Measurements from ENCODE around the gene ME3. TPM values are rescaled to one million over a fixed set of nuclear protein-coding genes. Genes with fewer than 3 reads are reported as not detected.

Gene ME3
- total RNA-seq, 1 experiment from 2014 or later = 1.8 TPM

DNA sequence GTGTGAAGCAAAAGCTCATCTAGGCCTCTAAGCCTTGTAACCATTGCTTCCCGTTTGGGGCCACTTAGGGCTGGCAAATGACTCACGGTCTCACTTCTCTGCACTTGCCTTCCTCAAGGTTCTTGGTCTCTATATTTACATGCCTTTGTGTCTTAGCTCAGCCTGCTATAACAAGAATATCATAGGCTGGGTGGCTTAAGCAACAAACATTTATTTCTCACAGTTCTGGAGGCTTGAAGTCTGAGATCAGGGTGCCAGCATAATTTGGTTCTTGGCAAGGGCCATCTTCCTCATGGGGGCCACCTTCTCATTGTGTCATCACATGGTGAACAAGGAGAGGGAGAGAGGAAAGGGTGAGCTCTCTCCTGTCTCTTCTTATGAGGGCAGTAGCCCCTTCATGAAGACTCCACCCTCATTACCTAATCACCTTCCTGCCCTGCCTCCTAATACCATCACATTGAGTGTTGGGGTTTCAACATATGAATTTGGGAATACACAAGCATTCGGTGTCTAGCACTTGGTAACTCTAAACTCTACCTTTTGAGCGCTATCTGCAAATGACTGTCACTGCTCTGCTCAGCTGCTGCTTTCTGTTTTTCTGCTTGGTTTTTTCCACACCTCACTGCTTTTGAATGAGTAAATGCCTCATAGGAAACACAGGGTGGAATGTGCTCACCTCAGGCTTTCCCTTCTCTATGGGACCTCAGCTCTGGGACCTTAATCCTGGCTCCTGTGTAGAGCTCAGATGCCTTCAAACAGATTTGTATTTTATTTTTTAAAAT lies 16.2 kb upstream of the ME3 start:
- ChIA-PET CTCF (interaction anchor here (1.2 kb wide), 1 partner anchor 80 kb away, joined by 4 read pairs; no protein-coding TSS in a partner anchor), POLR2A (no interaction called here)
- peak; percentile 24; the same call in 1 of the 2 replicates for ATAC-seq
- H3K4me1 Mint-ChIP-seq = no peaks in the 10 kb centered on the region
- no peak for DNase-seq (ENCODE audit: low spot score)
- H3K27ac Mint-ChIP-seq = no peak overlapping the region
- TF ChIP-seq TP53 (CRISPR knock-in tag; IDR thresholded peaks at IDR 0.05) = no peak
- TF ChIP-seq HMGA2 (CRISPR knock-in tag; IDR thresholded peaks at IDR 0.05) = no peak
- TF ChIP-seq IRF2 (CRISPR knock-in tag; IDR thresholded peaks at IDR 0.05; ENCODE audit: borderline replicate concordance, low read depth) = no peak
- TF ChIP-seq, protein P1, sequence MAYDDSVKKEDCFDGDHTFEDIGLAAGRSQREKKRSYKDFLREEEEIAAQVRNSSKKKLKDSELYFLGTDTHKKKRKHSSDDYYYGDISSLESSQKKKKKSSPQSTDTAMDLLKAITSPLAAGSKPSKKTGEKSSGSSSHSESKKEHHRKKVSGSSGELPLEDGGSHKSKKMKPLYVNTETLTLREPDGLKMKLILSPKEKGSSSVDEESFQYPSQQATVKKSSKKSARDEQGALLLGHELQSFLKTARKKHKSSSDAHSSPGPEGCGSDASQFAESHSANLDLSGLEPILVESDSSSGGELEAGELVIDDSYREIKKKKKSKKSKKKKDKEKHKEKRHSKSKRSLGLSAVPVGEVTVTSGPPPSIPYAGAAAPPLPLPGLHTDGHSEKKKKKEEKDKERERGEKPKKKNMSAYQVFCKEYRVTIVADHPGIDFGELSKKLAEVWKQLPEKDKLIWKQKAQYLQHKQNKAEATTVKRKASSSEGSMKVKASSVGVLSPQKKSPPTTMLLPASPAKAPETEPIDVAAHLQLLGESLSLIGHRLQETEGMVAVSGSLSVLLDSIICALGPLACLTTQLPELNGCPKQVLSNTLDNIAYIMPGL (CRISPR knock-in tag; IDR thresholded peaks at IDR 0.05) = no peak
- no peak for TF ChIP-seq EMX1 (CRISPR knock-in tag; IDR thresholded peaks at IDR 0.05)
- TF ChIP-seq CREB1 (CRISPR knock-in tag; IDR thresholded peaks at IDR 0.05) = no peak
- TF ChIP-seq, protein P2, sequence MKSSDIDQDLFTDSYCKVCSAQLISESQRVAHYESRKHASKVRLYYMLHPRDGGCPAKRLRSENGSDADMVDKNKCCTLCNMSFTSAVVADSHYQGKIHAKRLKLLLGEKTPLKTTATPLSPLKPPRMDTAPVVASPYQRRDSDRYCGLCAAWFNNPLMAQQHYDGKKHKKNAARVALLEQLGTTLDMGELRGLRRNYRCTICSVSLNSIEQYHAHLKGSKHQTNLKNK (CRISPR knock-in tag; IDR thresholded peaks at IDR 0.05) = no peak
- no peaks in the 10 kb centered on the region for H3K36me3 Mint-ChIP-seq
- no peak overlapping the region for H3K4me3 Mint-ChIP-seq
- H3K9me3 Mint-ChIP-seq = no peaks in the 10 kb centered on the region
- H3K27me3 Mint-ChIP-seq (ENCODE audit: low read depth) = no peaks in the 10 kb centered on the region

DNA sequence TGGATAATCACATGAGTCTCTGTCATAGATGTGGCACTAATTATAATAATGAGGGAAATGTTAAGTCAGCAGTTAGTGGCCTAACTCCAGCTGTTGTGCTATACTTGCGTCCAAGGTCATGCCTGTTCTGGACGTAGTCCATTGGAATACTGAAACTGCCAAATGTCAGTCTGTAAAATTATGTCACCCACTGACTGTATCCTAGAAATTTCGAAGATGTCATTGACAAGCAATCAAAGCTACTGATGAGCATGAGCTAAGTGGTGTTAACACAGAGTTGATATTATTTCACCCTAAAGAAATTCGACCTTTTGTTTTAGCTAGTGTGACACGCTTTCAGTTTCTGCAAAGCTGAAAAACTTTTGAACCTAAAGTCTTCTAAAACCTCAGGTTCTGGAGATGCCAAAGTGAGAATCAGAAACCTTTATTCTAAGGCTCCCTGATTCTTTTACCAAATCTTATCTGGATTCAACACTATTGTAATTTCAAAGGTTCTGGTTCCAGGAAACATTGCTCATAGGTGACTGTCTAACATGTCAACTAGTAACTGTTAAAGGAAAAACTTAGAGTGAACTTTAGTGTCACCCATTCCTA lies 14.9 kb upstream of the ME3 start:
- no peak overlapping the region for H3K27ac Mint-ChIP-seq
- no peak for ATAC-seq
- H3K36me3 Mint-ChIP-seq = no peaks in the 10 kb centered on the region
- no peaks in the 10 kb centered on the region for H3K4me1 Mint-ChIP-seq
- no peak for TF ChIP-seq ZNF263 (CRISPR knock-in tag; IDR thresholded peaks at IDR 0.05; ENCODE audit: low read depth)
- TF ChIP-seq, protein P3, sequence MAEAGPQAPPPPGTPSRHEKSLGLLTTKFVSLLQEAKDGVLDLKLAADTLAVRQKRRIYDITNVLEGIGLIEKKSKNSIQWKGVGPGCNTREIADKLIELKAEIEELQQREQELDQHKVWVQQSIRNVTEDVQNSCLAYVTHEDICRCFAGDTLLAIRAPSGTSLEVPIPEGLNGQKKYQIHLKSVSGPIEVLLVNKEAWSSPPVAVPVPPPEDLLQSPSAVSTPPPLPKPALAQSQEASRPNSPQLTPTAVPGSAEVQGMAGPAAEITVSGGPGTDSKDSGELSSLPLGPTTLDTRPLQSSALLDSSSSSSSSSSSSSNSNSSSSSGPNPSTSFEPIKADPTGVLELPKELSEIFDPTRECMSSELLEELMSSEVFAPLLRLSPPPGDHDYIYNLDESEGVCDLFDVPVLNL (CRISPR knock-in tag; IDR thresholded peaks at IDR 0.05; ENCODE audit: borderline replicate concordance, low read depth) = no peak
- TF ChIP-seq ZNF121 (CRISPR knock-in tag; IDR thresholded peaks at IDR 0.05) = no peak
- no peak for TF ChIP-seq ZNF219 (CRISPR knock-in tag; IDR thresholded peaks at IDR 0.05; ENCODE audit: borderline replicate concordance)
- no peak for TF ChIP-seq ZNF671 (CRISPR knock-in tag; IDR thresholded peaks at IDR 0.05)
- TF ChIP-seq, protein P4, sequence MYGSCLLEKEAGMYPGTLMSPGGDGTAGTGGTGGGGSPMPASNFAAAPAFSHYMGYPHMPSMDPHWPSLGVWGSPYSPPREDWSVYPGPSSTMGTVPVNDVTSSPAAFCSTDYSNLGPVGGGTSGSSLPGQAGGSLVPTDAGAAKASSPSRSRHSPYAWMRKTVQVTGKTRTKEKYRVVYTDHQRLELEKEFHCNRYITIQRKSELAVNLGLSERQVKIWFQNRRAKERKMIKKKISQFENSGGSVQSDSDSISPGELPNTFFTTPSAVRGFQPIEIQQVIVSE (CRISPR knock-in tag; IDR thresholded peaks at IDR 0.05; ENCODE audit: borderline replicate concordance) = no peak
- TF ChIP-seq TEAD1 (CRISPR knock-in tag; IDR thresholded peaks at IDR 0.05) = no peak
- no peak for TF ChIP-seq CBFB (CRISPR knock-in tag; IDR thresholded peaks at IDR 0.05; ENCODE audit: low read depth)
- no peak for TF ChIP-seq ZNF138 (CRISPR knock-in tag; conservative IDR thresholded peaks at IDR 0.05)
- TF ChIP-seq ESRRA (CRISPR knock-in tag; IDR thresholded peaks at IDR 0.05; ENCODE audit: borderline replicate concordance) = no peak
- TF ChIP-seq FOXK1 (CRISPR knock-in tag; IDR thresholded peaks at IDR 0.05) = no peak
- TF ChIP-seq KAT7 (CRISPR knock-in tag; IDR thresholded peaks at IDR 0.05; ENCODE audit: borderline replicate concordance) = no peak
- TF ChIP-seq TP53 (CRISPR knock-in tag; IDR thresholded peaks at IDR 0.05) = no peak
- TF ChIP-seq, protein P5, sequence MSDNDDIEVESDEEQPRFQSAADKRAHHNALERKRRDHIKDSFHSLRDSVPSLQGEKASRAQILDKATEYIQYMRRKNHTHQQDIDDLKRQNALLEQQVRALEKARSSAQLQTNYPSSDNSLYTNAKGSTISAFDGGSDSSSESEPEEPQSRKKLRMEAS (CRISPR knock-in tag; IDR thresholded peaks at IDR 0.05) = no peak
- TF ChIP-seq GRHL2 (CRISPR knock-in tag; IDR thresholded peaks at IDR 0.05; ENCODE audit: insufficient replicate concordance, severe bottlenecking) = no peak
- TF ChIP-seq, protein P6, sequence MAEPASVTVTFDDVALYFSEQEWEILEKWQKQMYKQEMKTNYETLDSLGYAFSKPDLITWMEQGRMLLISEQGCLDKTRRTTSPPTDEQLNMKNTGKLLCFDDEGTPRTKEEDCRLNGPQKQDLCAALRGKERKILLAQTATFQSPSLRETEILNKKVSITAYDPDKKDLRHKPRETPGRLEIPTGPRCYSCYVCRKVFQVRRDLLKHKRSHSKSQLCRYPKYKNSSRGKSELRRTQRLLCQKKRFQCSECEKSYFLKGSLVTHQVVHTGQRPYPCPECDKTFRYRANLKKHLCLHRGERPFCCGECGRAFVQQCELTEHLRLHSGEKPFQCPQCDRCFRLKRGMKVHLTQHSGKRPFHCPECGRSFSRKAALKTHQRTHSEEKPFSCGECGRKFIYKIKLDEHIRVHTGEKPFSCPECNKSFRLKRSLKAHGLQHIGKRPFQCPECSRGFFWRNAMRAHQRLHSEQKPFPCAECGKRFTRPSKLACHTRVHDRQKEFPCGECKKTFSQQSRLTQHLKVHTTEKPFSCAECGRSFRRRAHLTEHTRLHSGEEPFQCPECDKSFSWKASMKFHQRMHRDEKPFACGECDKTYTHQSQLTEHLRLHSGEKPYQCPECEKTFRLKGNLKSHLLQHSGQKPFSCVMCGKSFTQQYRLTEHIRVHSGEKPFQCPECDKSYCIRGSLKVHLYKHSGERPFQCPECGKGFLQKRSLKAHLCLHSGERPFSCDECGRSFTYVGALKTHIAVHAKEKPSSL (CRISPR knock-in tag; conservative IDR thresholded peaks at IDR 0.05) = no peak
- TF ChIP-seq TEAD4 (CRISPR knock-in tag; IDR thresholded peaks at IDR 0.05) = no peak
- TF ChIP-seq TCF7 (CRISPR knock-in tag; IDR thresholded peaks at IDR 0.05; ENCODE audit: low read depth) = no peak
- ChIA-PET CTCF (interaction anchor here (0.8 kb wide), 1 partner anchor 11 kb away, joined by 5 read pairs; no protein-coding TSS in a partner anchor), POLR2A (no interaction called here)
- no peak overlapping the region for H3K4me3 Mint-ChIP-seq
- no peak for DNase-seq (ENCODE audit: low spot score)
- no peaks in the 10 kb centered on the region for H3K27me3 Mint-ChIP-seq (ENCODE audit: low read depth)
- no peaks in the 10 kb centered on the region for H3K9me3 Mint-ChIP-seq
